Hepatic stellate cell (primary cell): Measurements from ENCODE around the gene ANXA8L1.
A peak's percentile ranks its signal among the peaks of the same experiment; 100 is the strongest.
"Not testable (repeated sequence)": the region's sequence is repeated elsewhere in the genome, so short reads cannot be mapped to it uniquely, and the experiment has no call there.

Source experiments
- DNase-seq: peaks from one replicate; pipeline ENCODE4 v3.0.0; 2011; ENCODE audit warnings: low spot score

Gene ANXA8L1, protein sequence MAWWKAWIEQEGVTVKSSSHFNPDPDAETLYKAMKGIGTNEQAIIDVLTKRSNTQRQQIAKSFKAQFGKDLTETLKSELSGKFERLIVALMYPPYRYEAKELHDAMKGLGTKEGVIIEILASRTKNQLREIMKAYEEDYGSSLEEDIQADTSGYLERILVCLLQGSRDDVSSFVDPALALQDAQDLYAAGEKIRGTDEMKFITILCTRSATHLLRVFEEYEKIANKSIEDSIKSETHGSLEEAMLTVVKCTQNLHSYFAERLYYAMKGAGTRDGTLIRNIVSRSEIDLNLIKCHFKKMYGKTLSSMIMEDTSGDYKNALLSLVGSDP

DNA sequence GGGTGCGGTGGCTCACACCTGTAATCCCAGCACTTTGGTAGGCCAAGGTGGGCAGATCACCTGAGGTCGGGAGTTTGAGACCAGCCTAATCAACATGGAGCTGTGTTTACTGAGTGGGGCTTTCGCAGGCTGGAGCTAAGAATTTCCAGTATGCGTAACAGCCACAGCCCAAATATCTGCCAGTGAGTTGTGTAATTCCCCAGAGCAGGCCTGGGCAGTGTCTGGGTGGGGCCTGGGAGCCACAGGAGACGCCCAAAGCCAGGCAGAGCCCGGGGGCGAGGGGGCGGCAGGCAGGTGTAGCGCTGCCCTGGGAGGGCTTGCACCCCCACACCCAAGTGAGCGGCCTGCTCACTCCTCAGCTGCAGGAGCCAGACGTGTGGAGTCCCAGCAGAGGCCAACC, at the start of gene ANXA8L1:
Gene ANXA8L1 (plus strand): TSS at position 371 of the 400 bp plus-strand sequence. CDS start 76 bp downstream, outside the sequence.
- DNase-seq, result not testable (repeated sequence)

DNA sequence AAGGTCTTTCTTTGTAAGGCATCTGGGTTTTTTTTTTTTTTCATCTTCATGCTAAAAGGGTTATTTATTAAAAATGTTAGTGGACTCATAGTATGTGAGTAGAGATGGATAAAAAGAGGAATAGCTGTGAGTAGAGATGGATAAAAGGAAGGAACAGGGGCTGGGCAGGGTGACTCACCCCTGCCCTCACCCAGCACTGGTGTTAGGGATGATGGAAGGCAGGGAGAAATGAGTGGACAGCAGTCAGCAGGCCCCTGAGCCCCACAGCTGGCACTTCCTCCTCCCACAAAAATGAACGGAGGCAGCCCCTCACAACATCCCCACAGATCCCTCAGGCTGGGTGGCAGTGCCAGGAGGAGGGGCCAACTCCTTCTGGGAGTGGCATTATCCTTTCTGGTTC, 49.5 kb upstream of the ANXA8L1 start:
- no peak for DNase-seq

DNA sequence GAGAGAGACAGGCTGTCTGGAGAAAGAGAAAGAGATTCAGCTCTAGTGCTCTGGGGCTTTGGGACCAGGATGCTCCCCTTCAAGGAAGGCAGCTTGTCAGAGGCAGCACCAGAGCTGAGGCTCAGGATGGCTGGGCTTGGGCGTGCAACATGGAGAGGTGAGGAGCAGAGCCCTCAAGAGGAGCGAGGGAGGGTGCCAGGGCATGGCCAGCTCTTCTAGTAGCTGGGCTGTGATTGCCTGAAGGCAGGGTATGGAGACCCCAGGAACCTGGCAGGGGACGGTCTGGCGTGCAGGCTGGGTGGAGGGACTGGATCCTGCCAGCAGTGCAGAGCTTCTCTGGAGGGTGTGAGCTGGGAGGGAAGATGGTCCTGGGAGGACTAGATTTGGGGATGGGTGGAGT, 48.6 kb upstream of the ANXA8L1 start:
- DNase-seq, result no peak

DNA sequence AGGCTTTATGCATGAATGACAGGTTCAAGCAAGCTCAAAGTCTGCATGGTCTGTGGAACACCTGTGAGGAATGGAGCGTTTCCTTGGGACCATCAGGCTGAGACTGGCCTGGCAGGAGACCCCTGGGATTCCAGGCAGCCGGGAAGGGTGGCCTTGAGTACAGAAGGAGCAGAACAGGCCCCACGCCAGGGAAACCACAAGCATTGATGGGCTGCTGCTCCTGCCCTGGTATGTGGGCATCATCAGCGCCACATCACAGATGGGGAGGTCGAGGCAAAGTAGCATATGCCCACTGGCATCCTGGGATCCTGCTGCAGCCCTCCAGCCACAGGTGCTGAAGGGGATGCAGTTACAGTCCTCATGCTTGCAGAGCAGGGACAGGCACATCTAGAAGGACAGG, 47.9 kb upstream of the ANXA8L1 start:
- no peak for DNase-seq

DNA sequence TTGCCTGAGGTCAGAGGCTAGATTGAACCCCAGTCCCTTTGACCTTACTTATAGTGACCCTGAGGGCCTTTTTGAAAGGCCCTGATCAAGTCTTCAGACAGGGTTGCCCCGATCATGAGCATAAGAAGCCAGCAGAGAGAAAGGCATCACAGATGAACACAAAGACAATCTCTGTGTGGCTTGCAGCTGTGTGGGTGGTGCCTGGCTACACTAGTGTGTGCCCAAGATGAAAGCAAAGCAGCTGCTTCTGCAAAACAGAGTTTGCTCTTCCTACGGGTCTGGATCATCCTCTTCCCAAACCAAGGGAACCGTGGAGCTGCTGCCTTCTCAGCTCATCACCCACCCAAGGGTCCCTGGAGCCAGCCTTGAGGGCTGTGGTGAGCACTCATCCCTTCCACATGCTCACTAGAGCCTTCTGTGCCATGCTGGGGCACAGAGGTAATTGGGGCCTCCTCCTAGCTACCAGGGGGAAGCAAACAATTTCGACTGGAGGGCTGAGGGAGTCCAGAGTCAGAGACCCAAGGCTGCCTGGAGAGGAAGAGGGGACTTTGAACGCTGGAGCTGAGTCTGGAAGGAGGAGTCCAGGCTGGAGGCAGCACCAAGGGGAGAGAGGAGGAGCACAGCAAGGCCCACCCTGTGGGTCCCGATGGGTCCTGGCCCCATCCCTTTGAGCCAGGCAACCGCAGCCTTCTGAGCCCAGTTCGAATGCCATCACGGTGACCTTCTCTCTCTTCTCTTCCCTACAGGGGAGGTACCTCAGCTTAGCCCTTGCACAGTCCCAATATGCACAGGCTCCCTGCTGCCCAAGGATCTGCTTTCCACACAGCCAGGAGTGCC, 46.5 kb upstream of the ANXA8L1 start:
- no peak for DNase-seq

DNA sequence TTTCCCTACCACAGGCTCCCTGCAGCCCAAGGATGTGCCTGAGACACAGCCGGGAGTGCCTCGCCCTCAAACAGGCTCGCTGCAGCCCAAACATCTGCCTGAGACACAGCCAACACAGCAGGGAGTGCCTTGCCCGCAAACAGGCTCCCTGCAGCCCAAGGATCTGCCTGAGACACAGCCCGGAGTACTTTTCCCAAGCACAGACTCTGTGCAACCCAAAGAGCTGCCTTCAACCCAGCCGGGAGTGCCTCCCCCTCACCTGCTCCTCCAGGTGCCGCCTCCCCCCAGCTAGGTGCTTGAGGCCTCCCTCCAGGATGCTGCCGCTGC, 45.9 kb upstream of the ANXA8L1 start:
- no peak for DNase-seq

DNA sequence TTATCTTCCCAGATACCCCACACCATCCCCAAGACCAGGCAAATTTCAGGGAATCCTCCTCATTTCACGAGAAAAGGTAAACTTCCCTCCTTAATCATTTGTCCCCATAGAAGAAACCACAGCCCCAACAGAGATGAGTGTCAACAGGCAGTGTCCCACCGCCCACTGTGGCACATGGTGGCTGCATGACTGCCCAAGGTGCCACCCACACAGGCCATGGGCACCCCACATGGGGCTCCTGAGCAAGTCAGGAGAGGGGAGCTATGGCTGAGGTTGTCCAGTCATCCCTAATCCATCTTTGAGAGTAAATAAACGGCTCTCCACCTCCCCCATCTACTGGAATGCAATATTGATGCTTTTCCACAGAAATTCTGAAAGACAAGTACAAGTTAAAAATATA, 44.7 kb upstream of the ANXA8L1 start:
- DNase-seq, result no peak

DNA sequence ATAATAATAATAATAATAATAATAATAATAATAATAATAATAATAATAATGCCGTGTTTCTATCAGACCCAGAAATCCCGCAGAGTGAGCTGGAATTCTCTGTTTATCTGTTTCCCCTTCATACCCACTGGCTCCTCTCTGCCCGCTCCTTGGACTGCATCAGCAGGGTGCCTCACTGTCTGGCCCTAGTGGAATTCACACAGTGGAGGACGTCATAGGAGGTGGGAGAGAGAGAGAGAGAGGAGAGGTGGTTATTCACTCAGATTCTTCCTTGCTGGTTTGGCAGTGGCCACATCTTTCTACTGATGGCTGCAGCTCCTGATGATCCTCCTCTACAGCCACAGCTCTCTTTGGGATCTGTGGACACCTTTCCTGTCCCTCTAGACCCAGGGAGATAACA, 10.1 kb upstream of the ANXA8L1 start:
- DNase-seq, result not testable (repeated sequence)

DNA sequence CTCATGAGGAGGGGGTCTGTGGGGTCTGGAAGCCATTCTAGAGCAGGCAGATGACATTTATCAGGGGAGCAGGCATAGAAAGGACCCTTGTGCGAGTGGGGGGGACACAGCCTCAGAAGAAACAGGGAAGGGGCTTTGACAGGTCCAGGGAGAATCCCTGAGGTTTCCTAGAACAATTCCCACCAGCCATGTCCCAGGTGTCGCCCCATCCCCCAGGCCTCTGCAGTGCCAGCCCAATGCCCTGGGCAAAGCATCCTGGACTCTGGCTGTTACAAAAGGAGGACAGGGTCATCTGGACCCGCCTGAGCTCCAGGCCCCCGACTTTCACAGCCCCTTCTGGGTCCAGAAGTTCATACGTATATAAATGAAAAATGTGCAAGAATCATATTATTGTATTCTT, 8.4 kb upstream of the ANXA8L1 start:
- not testable (repeated sequence) for DNase-seq

DNA sequence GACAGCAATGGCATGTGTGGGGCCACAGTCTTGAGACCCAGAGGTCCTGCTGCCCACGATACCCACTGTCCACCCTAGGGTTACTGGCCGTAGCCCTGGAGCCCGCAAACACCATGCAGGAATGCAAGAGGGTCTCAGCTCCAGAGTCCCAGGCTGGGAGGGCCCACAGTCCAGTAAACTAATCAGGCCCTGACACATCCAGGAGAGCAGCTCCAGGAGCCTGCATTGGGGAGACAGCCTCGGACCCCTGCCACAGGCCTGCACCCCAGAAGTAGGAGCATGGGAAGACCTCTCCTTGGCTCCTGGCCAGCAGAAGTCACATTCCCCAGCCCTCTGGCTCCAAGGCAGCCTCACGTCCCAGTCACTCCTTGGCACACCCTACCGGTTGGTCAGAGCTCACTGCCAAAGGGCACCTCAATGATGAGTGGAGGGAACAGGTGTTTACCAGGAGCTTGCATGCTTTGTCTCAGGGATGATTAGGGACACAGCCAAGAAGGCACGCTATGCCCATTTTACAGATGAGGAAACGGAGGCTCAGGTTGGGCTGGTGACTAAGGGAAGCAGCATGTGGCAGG, 7.8 kb upstream of the ANXA8L1 start:
- DNase-seq, result not testable (repeated sequence)

DNA sequence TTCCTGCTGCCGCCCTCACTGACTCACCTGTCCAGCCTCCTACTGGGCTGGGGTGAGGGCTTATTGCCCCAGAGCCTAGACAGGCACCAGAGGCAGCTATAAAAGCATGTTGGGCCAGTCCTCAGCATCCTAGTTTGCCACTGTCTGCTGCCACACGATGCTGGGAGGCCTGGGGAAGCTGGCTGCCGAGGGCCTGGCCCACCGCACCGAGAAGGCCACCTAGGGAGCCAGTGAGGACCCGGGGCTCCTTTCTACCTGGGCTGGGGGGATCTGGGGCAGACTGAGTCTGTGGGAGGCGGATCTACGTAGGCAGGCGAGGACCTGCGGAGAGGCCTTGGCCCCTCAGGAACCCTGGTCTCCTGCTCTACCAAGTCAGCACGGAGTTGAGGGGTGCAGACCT, 6.6 kb upstream of the ANXA8L1 start:
- not testable (repeated sequence) for DNase-seq

DNA sequence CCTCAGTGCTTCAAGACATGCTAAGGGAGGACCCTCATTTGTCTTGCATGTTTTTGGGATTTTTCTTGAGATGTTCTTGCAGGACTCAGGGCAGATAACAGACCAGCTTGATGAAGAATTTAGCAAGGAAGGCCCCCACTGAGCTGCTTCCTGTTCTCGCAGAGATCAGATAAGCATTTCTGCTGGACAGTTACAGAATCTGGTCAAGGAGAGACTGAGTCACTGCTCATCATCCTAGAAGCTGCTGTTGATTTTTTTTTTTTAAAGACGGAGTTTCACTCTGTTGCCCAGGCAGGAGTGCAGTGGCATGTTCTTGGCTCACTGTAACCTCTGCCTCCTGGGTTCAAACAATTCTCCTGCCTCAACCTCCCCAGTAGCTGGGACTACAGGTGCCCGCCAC, 1.2 kb upstream of the ANXA8L1 start:
- DNase-seq, result not testable (repeated sequence)

DNA sequence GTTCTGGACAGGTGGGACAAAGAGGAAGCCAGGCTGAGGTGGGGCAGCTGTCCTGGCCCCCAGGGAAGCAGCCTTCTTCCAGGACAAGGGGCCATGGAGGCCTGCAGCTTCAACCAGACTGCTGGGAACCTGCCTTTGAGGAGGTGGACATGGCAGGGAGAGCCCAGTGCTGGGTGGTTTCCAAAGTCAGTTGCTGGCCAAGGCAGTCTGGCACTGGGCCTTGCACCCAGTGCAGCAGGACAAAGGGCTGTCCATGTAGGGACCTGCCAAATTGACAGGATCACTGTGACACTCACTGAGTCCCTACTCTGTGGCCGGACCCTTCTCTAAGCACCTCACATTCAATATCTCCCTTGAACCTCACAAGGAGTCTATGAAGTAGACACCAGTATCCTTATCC, 1.4 kb downstream of the ANXA8L1 start:
- not testable (repeated sequence) for DNase-seq

DNA sequence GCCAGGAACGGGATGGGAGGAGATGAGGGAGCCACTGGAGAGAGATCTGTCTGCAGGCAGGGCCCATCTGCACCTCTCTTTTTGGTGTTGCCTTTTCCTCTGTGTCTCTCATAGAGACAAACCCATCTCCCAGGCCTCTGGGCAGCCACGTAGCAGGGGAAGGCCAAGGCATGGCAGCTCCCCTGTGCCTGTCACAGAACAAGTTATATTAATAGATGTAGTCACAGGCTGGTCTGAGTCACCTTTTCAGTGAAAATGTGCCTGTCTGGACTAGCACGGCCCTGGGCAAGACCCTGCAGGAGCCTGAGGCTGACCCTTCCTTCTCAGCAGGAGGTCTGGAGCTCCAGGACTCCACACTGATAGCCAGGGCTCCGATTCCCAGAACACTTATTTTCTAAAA, 2.1 kb downstream of the ANXA8L1 start:
- not testable (repeated sequence) for DNase-seq

DNA sequence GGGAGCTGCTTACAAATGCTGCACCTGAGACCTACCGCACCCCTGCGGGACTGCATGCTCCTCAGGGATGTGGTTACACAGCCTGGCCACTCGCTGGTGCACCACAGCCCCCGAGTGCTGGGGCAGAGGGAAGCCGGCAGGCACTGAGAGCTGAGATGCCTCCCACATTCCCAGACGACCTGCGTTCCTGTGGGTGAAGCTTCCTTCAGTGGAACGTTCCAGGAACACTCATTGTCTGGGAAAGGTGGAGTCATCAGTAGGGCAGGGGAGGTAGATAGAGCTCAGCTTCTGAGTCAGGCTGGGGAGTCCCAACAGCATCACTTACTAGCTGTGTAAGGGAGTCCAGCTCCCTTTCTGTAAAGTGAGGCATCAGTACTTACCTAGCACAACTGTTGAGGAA, 2.5 kb downstream of the ANXA8L1 start:
- DNase-seq, result not testable (repeated sequence)

DNA sequence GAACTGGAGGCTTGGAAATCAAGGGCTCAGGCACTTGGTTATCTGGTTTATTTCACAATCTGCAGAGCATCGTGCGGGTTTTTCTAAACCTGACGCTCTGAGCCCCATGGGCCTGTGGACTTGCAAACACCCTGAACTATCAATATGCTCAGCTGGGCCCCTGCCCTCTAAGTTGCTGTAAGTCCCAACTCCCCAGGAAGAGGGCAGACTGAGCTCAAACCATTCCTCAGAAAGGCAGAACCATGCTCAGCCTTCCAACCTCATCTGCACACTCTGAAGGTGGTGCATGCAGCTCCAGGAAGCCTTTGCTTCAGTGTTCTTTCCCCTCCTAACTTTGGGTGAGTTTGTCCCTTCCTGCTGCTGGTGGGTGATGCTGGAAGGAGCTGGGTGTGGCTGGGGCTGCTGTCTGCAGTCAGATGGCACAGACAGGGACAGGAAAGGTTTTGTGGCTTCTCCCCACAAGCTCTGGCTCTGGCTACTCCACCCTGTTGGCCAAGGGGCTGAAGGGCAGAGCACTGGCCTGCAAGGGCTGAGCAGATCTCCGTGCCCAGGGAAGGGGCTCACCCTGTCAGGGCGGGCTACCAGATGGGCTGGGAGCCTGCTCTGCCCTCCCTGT, 3.8 kb downstream of the ANXA8L1 start:
- DNase-seq, result not testable (repeated sequence)

DNA sequence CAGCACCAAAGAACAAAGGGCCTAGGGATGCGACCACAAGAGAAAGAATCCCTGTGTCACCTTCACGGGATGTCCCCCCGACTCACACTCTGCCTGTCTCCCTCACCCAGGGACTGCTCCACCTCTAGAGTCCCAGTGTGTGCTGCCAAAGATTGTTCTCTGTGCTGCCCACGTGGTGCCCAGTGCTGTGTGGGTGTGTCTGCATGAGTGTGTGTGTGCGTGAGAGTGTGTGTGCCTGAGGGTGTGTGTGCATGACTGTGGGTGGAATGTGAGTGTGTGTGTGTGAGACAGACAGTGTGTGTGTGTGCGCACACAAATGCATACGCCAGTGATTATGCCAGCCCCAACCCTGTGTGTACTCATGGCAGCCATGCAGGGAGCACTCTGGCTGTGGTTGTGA, 10.3 kb downstream of the ANXA8L1 start:
- not testable (repeated sequence) for DNase-seq

DNA sequence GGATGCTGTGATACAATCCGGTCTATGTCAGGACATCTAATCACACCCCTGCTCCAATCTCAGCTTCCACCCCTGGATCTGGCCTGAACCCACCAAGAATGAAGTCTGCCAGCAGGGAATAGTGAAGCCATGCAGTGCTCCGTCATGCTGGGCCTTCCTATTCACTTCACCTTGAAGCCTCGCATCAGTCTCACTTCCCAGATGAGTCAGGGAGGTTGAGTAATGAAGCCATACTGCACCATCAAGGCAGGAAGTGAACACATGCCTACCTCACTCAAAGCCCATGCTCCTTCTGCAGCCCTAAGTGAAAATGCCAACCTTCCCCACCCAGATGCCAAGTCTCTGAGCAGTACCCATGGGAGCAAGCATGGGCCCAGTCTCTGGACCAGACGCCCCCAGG, 11.1 kb downstream of the ANXA8L1 start:
- DNase-seq, result not testable (repeated sequence)

DNA sequence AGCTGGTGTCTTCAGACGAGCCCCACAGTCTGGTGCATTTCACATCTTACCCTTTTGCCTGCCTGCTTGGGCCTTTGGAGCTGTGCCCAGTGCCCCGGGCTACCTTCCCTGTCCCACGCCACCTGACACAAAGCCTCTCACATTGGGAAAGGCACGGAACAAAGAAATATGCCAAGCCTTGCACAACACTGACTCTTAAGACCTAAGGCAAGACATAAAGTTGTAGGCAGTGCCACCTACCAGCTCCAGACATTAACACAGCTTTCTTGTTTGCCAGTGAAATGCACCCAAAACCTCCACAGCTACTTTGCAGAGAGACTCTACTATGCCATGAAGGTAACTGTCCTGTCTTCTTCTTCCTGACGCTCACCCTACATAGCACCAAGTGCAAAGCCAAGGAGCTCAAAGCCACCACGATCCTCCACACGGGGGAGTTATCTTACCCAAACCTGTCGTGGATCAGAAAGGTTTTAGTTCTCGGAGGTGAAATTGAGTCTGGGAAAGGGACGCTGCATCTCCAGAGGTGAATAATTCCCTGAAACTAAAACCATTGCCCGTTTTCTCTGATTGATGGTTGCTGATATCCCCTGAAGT, 11.8 kb downstream of the ANXA8L1 start:
- DNase-seq, result not testable (repeated sequence)

DNA sequence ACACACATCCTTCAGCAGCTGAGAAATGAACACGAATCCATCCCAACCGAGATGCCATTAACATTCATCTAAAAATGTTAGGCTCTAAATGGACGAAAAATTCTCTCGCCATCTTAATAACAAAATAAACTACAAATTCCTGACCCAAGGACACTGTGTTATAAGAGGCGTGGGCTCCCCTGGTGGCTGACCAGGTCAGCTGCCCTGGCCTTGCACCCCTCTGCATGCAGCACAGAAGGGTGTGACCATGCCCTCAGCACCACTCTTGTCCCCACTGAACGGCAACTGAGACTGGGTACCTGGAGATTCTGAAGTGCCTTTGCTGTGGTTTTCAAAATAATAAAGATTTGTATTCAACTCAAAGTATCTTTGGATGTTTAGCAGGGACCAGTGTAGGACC, 15.8 kb downstream of the ANXA8L1 start:
- not testable (repeated sequence) for DNase-seq

DNA sequence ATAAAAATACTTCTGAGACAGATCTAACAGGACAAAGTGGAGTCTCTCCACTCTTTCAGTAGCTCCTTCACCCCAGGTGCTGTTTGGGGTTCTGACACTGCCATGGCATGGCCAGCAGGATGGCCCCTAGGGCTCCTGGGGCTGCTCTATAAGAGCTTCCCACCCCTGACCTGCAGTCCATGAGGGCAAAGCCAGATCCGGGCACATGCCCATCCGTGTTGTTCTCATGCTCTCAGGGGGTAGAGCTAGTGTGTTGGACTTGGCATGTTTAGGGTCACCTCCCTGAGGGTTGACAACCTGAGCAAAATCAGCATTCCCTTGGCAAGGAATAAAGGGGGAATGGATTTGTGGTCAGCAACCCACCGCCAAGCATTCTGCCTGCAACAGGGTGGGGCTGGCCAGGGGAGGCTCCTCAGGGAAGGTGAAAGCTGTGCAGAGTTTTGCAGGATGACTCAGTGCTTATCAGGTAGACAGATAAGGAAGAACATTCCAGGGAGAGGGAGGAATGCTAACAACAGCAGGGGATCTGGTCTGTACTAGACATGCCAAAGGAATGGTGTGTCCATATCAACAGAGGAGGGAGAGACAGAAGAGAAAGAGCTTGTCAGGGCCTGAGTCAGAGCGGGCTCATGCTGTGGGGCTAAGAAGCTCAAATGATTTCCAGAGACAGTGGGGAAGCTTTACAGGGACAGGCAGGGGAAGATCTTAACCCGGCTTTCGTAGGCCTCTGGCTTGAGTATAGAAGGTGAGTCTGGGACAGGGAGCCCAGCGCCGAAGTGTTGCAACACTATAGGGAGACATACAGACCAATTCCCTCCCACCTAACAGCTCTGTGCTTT, 21.1 kb downstream of the ANXA8L1 start:
- DNase-seq, result peak; percentile 43
